T-helper 17 cell (primary cell): ENCODE data around the gene BET1. TPM values are rescaled to one million over a fixed set of nuclear protein-coding genes. Genes with fewer than 3 reads are reported as not detected.
"Not testable (repeated sequence)": the region's sequence is repeated elsewhere in the genome, so short reads cannot be mapped to it uniquely, and the experiment has no call there.

Source experiments
- ATAC-seq: fragments of 150-1000 bp; cut with Tn5 transposase; 2 replicates; pipeline ENCODE4 v1.10.0; 2021; ENCODE audit warnings: mild to moderate bottlenecking, moderate library complexity
- DNase-seq, 3 donors: peaks; one replicate each; pipeline versions ENCODE4 v3.0.0 to v3.0.0-alpha.2; 2020 to 2021
- H3K9me3 ChIP-seq: one replicate; pipeline ENCODE4 v1.7.0; 2013; ENCODE audit warnings: low read length, mild to moderate bottlenecking; ENCODE audit not compliant: control insufficient read depth, poor library complexity, severe bottlenecking
- H3K27ac Mint-ChIP-seq: one replicate; pipeline ENCODE4 v1.8.0; 2022; ENCODE audit warnings: mild to moderate bottlenecking, moderate library complexity, mixed read lengths
- H3K27me3 Mint-ChIP-seq: one replicate; pipeline ENCODE4 v1.8.0; 2022; ENCODE audit warnings: mixed read lengths
- H3K36me3 Mint-ChIP-seq: one replicate; pipeline ENCODE4 v1.8.0; 2022; ENCODE audit warnings: low read depth, mixed read lengths
- H3K4me1 Mint-ChIP-seq: one replicate; pipeline ENCODE4 v1.8.0; 2022; ENCODE audit warnings: mild to moderate bottlenecking, mixed read lengths
- H3K4me3 Mint-ChIP-seq: one replicate; pipeline ENCODE4 v1.8.0; 2022; ENCODE audit warnings: mild to moderate bottlenecking, moderate library complexity, mixed read lengths
- total RNA-seq, 4 donors: library from RNA in 2 of 4; stranded (reverse) in 2 of 4; gene quantifications; one replicate each; pipeline ENCODE4 v1.2.3 and lab custom pipeline; 2022 to 2026

BET1 gene
- total RNA-seq, 2 donors from 2014 or later: 12.3 to 18.0 TPM

GRCh38 chr7:94039368-94040035, 35.3 kb upstream of the BET1 start:
- Mint-ChIP-seq H3K4me3 (no peak overlapping the region), H3K4me1 (no peaks in the 10 kb centered on the region), H3K36me3 (no peaks in the 10 kb centered on the region), H3K27ac (no peak overlapping the region), H3K27me3 (peaks cover 32% of the 10 kb centered on the region)
- DNase-seq (no peak), ATAC-seq (no peak)
- H3K9me3 ChIP-seq: no peaks in the 10 kb centered on the region

GRCh38 chr7:94031865-94032264, 27.7 kb upstream of the BET1 start:
- Mint-ChIP-seq H3K27ac (no peak overlapping the region), H3K36me3 (no peaks in the 10 kb centered on the region), H3K4me3 (no peak overlapping the region), H3K27me3 (peaks cover 42% of the 10 kb centered on the region), H3K4me1 (no peaks in the 10 kb centered on the region)
- ATAC-seq: no peak
- no peak for DNase-seq
- no peaks in the 10 kb centered on the region for H3K9me3 ChIP-seq

DNA sequence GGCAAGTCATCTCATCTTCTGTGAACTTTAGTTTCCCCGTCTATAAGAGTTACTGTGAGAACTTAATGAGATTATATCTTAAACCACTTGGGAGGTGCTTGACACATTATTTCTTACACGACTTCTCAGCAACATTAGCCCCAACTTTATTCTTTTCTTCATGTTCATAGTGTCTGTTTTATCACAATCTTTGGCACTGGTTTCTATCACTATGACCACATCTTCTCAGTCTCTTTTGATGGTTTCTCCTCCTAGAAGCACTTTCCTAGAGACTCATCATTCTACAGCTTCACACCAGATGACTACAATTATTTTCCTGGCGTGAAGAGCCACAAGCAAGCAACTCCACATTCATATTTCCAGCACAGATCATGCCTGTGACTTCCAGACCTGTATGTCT, 26.5 kb upstream of the BET1 start:
- Mint-ChIP-seq H3K27me3 (peaks cover 42% of the 10 kb centered on the region), H3K4me3 (no peak overlapping the region), H3K4me1 (no peaks in the 10 kb centered on the region), H3K27ac (no peak overlapping the region), H3K36me3 (no peaks in the 10 kb centered on the region)
- no peak for ATAC-seq
- no peak for DNase-seq
- no peaks in the 10 kb centered on the region for H3K9me3 ChIP-seq

GRCh38 chr7:94029976-94030375, 25.8 kb upstream of the BET1 start:
- no peaks in the 10 kb centered on the region for H3K4me1 Mint-ChIP-seq
- H3K4me3 Mint-ChIP-seq: no peak overlapping the region
- peaks cover 42% of the 10 kb centered on the region for H3K27me3 Mint-ChIP-seq
- ATAC-seq (no peak), DNase-seq (no peak)
- no peak overlapping the region for H3K27ac Mint-ChIP-seq
- H3K9me3 ChIP-seq: no peaks in the 10 kb centered on the region
- no peaks in the 10 kb centered on the region for H3K36me3 Mint-ChIP-seq

DNA sequence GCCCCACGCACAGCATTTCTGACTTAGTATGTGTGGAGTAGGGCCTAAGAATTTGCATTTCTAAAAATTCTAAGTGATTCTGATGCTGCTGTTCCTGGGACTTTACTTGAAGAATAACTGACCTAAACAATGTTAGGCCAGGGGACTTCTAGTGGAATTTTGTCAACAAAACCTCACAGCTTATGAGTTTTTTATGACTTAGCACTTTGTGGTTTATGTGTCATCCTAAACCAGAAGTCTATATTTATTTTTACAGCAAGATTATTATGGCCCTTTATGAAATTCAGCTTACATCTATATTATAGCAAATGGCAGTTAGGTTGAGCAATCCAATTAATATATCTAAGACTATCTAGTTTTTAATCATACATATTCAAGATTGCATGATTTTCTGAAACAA, 24.6 kb upstream of the BET1 start:
- H3K27ac Mint-ChIP-seq: no peak overlapping the region
- no peak for DNase-seq

DNA sequence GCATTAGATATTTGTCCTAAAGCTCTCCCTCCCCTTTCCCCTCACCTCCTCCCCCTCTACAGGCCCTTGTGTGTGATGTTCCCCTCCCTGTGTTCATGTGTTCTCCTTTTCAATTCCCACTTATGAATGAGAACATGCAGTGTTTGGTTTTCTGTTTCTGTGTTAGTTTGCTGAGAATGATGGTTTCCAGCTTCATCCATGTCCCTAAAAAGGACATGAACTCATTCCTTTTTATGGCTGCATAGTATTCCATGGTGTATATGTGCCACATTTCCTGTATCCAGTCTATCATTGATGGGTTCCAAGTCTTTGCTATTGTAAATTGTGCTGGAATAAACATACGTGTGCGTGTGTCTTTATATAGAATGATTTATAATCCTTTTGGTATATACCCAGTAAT, 22.5 kb upstream of the BET1 start:
- not testable (repeated sequence) for H3K4me1 Mint-ChIP-seq, ATAC-seq, H3K9me3 ChIP-seq, H3K4me3 Mint-ChIP-seq, H3K36me3 Mint-ChIP-seq, H3K27ac Mint-ChIP-seq, DNase-seq
- H3K27me3 Mint-ChIP-seq: peaks cover 28% of the 10 kb centered on the region

More for the DNA sequence above, 24.6 kb upstream of the BET1 start:
- Mint-ChIP-seq H3K36me3 (no peaks in the 10 kb centered on the region), H3K4me3 (no peak overlapping the region), H3K4me1 (no peaks in the 10 kb centered on the region), H3K27me3 (peaks cover 36% of the 10 kb centered on the region)
- no peaks in the 10 kb centered on the region for H3K9me3 ChIP-seq
- ATAC-seq: no peak

GRCh38 chr7:94022550-94022949, 18.4 kb upstream of the BET1 start:
- H3K27ac Mint-ChIP-seq: no peak overlapping the region
- H3K36me3 Mint-ChIP-seq: no peaks in the 10 kb centered on the region
- no peaks in the 10 kb centered on the region for H3K9me3 ChIP-seq
- no peak overlapping the region for H3K4me3 Mint-ChIP-seq
- H3K4me1 Mint-ChIP-seq: no peaks in the 10 kb centered on the region
- ATAC-seq (peak; percentile 70), DNase-seq (no peak)
- peaks cover 7% of the 10 kb centered on the region for H3K27me3 Mint-ChIP-seq

DNA sequence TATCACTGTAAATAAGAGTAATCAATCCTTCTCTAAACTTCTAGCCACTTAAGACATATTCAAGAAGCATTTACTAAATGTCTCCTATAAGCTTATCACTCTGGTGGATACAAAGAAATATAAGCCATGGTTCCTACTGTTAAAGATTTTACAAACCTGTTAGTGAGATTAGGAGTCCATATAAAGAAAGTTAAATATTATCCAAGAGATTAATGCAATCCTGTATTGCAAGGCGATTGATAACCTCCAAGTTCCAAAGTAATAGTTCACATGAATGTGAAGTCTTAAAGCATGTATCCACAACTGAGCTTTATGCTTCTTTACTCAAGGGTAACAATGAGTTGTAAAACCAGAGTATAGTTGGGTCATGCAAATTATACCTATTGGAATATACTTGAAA, 12.6 kb upstream of the BET1 start:
- Mint-ChIP-seq H3K4me3 (no peak overlapping the region), H3K36me3 (no peaks in the 10 kb centered on the region), H3K27me3 (peaks cover 22% of the 10 kb centered on the region), H3K27ac (no peak overlapping the region), H3K4me1 (no peaks in the 10 kb centered on the region)
- H3K9me3 ChIP-seq: no peaks in the 10 kb centered on the region
- no peak for ATAC-seq
- DNase-seq: no peak

GRCh38 chr7:94015538-94015937, 11.4 kb upstream of the BET1 start:
- Mint-ChIP-seq H3K27me3 (peaks cover 22% of the 10 kb centered on the region), H3K36me3 (no peaks in the 10 kb centered on the region), H3K4me1 (no peaks in the 10 kb centered on the region), H3K4me3 (no peak overlapping the region), H3K27ac (no peak overlapping the region)
- H3K9me3 ChIP-seq: no peaks in the 10 kb centered on the region
- ATAC-seq (no peak), DNase-seq (no peak)

DNA sequence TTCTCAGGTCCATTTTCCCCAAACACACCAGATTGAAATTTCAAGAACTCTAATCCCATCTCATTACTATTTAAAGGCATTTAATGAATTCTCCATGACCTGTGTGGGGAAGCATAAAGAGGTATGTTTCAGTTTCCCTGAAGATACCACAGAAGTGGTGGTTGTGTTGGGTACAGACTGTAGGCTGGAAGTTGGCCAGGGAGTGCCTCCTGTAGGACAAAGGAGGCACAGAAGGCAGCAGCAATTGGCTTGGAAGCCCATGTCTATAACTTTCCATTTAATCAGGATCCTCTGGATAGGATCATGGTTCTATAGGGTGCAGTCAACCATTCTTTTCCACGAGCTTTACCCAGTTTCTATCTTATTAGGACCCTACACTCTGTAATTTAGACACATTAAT, 8.6 kb upstream of the BET1 start:
- H3K36me3 Mint-ChIP-seq: no peaks in the 10 kb centered on the region
- H3K4me1 Mint-ChIP-seq: no peaks in the 10 kb centered on the region
- ATAC-seq: no peak
- no peak overlapping the region for H3K27ac Mint-ChIP-seq
- H3K9me3 ChIP-seq: no peaks in the 10 kb centered on the region
- no peak for DNase-seq
- no peak overlapping the region for H3K4me3 Mint-ChIP-seq
- H3K27me3 Mint-ChIP-seq: peaks cover 26% of the 10 kb centered on the region

DNA sequence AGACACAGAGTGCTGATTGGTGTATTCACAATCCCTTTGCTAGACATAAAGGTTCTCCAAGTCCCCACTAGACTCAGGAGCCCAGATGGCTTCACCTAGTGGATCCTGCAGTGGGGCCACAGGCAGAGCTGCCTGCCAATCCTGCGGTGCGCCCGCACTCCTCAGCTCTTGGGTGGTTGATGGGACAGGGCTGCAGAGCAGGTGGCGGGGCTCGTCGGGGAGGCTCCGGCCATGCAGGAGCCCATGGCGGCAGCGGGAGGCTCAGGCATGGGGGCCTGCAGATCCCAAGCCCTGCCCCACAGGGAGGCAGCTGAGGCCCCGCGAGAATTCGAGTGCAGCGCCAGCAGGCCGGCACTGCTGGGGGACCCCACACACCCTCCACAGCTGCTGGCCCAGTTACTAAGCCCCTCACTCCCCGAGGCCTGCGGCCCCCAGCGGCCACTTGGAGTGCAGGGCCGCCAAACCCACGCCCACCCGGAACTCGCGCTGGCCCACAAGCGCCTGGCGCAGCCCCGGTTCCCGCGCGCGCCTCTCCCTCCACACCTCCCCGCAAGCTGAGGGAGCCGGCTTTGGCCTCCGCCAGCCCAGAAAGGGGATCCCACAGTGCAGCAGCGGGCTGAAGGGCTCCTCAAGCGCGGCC, 7.7 kb upstream of the BET1 start:
- ATAC-seq (no peak), DNase-seq (no peak)
- H3K36me3 Mint-ChIP-seq: no peaks in the 10 kb centered on the region
- peaks cover 26% of the 10 kb centered on the region for H3K27me3 Mint-ChIP-seq
- no peaks in the 10 kb centered on the region for H3K4me1 Mint-ChIP-seq
- H3K9me3 ChIP-seq: no peaks in the 10 kb centered on the region
- no peak overlapping the region for H3K27ac Mint-ChIP-seq
- no peak overlapping the region for H3K4me3 Mint-ChIP-seq

DNA sequence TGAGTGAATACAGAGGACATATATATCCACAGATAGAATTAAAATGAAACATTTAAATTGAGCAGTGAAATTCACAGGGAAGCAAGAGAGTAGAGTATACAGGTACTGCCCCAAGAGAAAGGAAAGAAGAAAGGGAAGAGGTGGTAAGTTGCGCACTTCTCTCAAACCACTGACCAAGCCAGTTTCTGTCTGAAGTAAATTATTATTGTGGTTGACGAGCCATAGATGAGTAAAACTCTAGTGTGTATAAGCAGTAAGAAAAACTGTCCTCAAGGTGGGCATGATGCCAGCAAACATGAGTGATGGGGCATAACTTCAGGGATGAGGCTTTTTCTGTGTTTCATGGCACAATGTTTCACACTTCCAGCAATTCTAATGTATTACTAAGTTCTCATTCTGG, 4.4 kb upstream of the BET1 start:
- Mint-ChIP-seq H3K27ac (no peak overlapping the region), H3K4me3 (no peak overlapping the region), H3K4me1 (peaks cover 10% of the 10 kb centered on the region), H3K27me3 (peaks cover 17% of the 10 kb centered on the region), H3K36me3 (no peaks in the 10 kb centered on the region)
- ATAC-seq (no peak), DNase-seq (no peak)
- no peaks in the 10 kb centered on the region for H3K9me3 ChIP-seq

- no peak overlapping the region for H3K27ac Mint-ChIP-seq
- DNase-seq: no peak
- no peak for ATAC-seq
- peaks cover 10% of the 10 kb centered on the region for H3K27me3 Mint-ChIP-seq
- no peak overlapping the region for H3K4me3 Mint-ChIP-seq
- no peaks in the 10 kb centered on the region for H3K9me3 ChIP-seq
- no peaks in the 10 kb centered on the region for H3K36me3 Mint-ChIP-seq
- H3K4me1 Mint-ChIP-seq: peaks cover 26% of the 10 kb centered on the region
Measured at GRCh38 chr7:94005753-94006152, 1.6 kb upstream of the BET1 start.

DNA sequence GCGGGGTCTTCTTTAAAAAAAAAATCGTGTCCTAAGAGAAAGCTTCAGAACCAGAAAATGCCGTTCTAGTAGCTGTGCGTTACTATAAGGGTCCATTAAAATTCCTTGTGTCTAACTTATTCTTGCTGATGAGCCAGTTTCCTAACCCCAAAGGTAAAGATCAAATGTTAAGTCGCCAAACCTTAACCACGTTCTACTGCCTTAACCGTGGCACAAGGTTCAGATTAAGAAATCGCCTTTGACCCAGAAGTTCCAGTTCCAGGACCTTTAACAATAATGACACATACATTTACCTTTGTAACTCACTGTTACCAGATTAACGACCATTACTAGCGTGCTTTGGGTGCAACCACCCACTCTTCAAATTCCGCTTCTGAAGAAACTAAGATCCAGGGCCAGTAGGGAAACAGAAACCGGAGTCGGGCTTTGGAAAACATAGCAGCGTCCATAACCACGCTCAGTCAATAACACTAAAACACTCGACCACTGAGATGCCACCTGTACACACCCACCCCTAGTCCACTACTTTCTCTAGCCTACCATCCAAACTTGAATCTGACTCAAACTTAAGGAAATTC, 620 bp downstream of the BET1 start:
- peaks cover 1% of the 10 kb centered on the region for H3K36me3 Mint-ChIP-seq
- ATAC-seq: peak; percentile 45
- H3K27me3 Mint-ChIP-seq: peaks cover 10% of the 10 kb centered on the region
- peak overlapping the region; percentile 100 for H3K27ac Mint-ChIP-seq
- peak overlapping the region; percentile 99 for H3K4me3 Mint-ChIP-seq
- H3K4me1 Mint-ChIP-seq: peaks cover 35% of the 10 kb centered on the region
- no peak for DNase-seq
- H3K9me3 ChIP-seq: no peaks in the 10 kb centered on the region
